ENCODE measurements around the gene TUBA1C. TPM values are rescaled to one million over a fixed set of nuclear protein-coding genes. Genes with fewer than 3 reads are reported as not detected.

TUBA1C gene
- total and polyA plus RNA-seq, 2 of the 4 experiments (the other 2 are of a cell fraction), result 1,420 to 2,555 TPM

GRCh38 chr12:49294086-49294803, 29.4 kb downstream of the TUBA1C start:
- 80% methylated on average over 1 of the region's 8 CpGs; no CpG with 5 or more reads in 1 of the 2 experiments for WGBS, 2 experiments (ENCODE audit: extremely low coverage in 2 of 2, insufficient read length in 1 of 2)
- in situ Hi-C loops (cut with MboI; ENCODE audit: low sequenced_read_pairs), result no loop called here
- H3K36me3 ChIP-seq (ENCODE audit: control insufficient read depth, insufficient read depth, low read length), result no peaks in the 10 kb centered on the region
- H2AFZ ChIP-seq (replicated peaks; ENCODE audit: low read length, poor library complexity), result no peak overlapping the region
- ChIA-PET POLR2A (ENCODE audit: unreplicated experiment) (no interaction called here), CTCF (interaction anchor here (0.5 to 1.5 kb wide), 3 partner anchors 63 to 191 kb away, joined by 4 to 5 read pairs (median 4); no protein-coding TSS in a partner anchor)
- no peak overlapping the region for H3K23ac ChIP-seq (ENCODE audit: low read depth, low read length)
- no peak for ATAC-seq (ENCODE audit: low read depth)
- no peak overlapping the region for H2AK9ac ChIP-seq (replicated peaks; ENCODE audit: low read depth, low read length, poor library complexity)
- no peak overlapping the region for H3K18ac ChIP-seq (ENCODE audit: low read depth, low read length)
- H3K9me3 ChIP-seq (ENCODE audit: control insufficient read depth, insufficient read depth, low read length), result peaks cover 6% of the 10 kb centered on the region; the same call in 1 of the 2 replicates
- no peaks in the 10 kb centered on the region for H3K79me1 ChIP-seq (ENCODE audit: low read depth in 1 of 2, low read length in 2 of 2)
- no peak overlapping the region for H4K8ac ChIP-seq (ENCODE audit: low read depth in 2 of 2, low read length in 2 of 2)
- no peak for TF ChIP-seq USF2 (IDR thresholded peaks at IDR 0.05; ENCODE audit: low read depth, low read length)
- no peak for TF ChIP-seq ELK1 (IDR thresholded peaks at IDR 0.05; ENCODE audit: borderline replicate concordance, low read depth, low read length)
- no peak for TF ChIP-seq RFX5 (IDR thresholded peaks at IDR 0.05; ENCODE audit: low read depth, low read length)
- TF ChIP-seq CEBPB (IDR thresholded peaks at IDR 0.05; ENCODE audit: low read depth, low read length), result no peak
- no peak for TF ChIP-seq FOS (IDR thresholded peaks at IDR 0.05; ENCODE audit: low read depth, low read length)
- no peak for TF ChIP-seq BHLHE40 (IDR thresholded peaks at IDR 0.05; ENCODE audit: low read depth, low read length)
- TF ChIP-seq RAD21 (IDR thresholded peaks at IDR 0.05; ENCODE audit: low read length), result no peak
- no peak for TF ChIP-seq POLR2A (IDR thresholded peaks at IDR 0.05; ENCODE audit: low read depth, low read length)
- TF ChIP-seq SMC3 (IDR thresholded peaks at IDR 0.05; ENCODE audit: low read depth, low read length), result no peak
- TF ChIP-seq MAFK (IDR thresholded peaks at IDR 0.05; ENCODE audit: low read depth, low read length), result no peak
- TF ChIP-seq NFE2L2 (IDR thresholded peaks at IDR 0.05; ENCODE audit: low read depth, low read length), result no peak
- TF ChIP-seq CHD1 (IDR thresholded peaks at IDR 0.05; ENCODE audit: low read depth, low read length), result no peak
- no peak for TF ChIP-seq MXI1 (IDR thresholded peaks at IDR 0.05; ENCODE audit: borderline replicate concordance, low read depth, low read length)
- H4K91ac ChIP-seq (ENCODE audit: insufficient read depth, low read depth, low read length), result no peak overlapping the region
- no peak overlapping the region for H3K14ac ChIP-seq (replicated peaks; ENCODE audit: low read depth, low read length)
- peaks cover 7% of the 10 kb centered on the region for H3K4me1 ChIP-seq (ENCODE audit: control insufficient read depth, insufficient read depth, low read length)
- H2AK5ac ChIP-seq (ENCODE audit: low read depth, low read length), result no peak overlapping the region
- BruUV-seq (replicated peaks), result no TSS peak
- H3K4me2 ChIP-seq (ENCODE audit: low read depth, low read length), result no peak overlapping the region
- H3K56ac ChIP-seq (ENCODE audit: extremely low read depth, insufficient read depth, low read length), result no peak overlapping the region
- no peak overlapping the region for H2BK5ac ChIP-seq (ENCODE audit: low read depth, low read length, poor library complexity, severe bottlenecking)
- no peak overlapping the region for H2BK20ac ChIP-seq (ENCODE audit: low read depth, low read length)
- no peak overlapping the region for H3K4ac ChIP-seq (ENCODE audit: low read depth, low read length)
- no peak overlapping the region for H4K5ac ChIP-seq (ENCODE audit: low read depth, low read length)
- no peak overlapping the region for H2BK15ac ChIP-seq (ENCODE audit: low read depth, low read length)
- H4K20me1 ChIP-seq (ENCODE audit: insufficient read depth, low read length), result no peaks in the 10 kb centered on the region
- H3K27ac ChIP-seq (ENCODE audit: insufficient read depth, low read length), result no peak overlapping the region
- H3K4me3 ChIP-seq (ENCODE audit: insufficient read depth, low read depth, low read length), result no peak overlapping the region
- no peak overlapping the region for H2BK120ac ChIP-seq (ENCODE audit: low read depth, low read length)
- no peak for DNase-seq
- H3K9ac ChIP-seq (ENCODE audit: low read depth, low read length), result no peak overlapping the region
- no peaks in the 10 kb centered on the region for H3K9me1 ChIP-seq (ENCODE audit: insufficient read depth, low read length)
- peaks cover 61% of the 10 kb centered on the region for H3K27me3 ChIP-seq (ENCODE audit: control insufficient read depth, insufficient read depth, low read length)
- dilution Hi-C loops (cut with HindIII; ENCODE audit: low sequenced_read_pairs, unreplicated experiment), result no loop called here
- intact Hi-C loops (cut with micrococcal nuclease), result no loop called here

All from IMR-90 (cell line).